ENCODE results near the gene SSR1.

Gene SSR1

DNA sequence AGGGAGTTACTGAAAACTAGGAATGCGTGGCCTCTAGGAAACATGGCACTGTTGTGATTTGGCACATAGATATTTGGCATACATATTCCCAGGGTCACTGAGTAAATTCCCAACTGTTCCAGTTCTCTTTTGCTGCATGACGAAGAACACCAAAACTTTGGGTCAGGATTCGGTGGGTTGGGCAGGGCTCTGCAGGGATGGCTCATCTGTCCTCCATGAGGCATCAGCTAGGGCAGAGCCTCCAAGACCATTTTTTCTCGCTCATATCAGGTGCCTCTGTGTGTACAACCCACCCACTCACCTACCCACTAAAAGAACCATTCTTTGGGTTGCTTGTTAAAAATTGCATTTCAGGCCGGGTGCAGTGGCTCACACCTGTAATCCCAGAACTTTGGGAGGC is 57.1 kb downstream of the SSR1 start:
- DNase-seq: no peak

DNA sequence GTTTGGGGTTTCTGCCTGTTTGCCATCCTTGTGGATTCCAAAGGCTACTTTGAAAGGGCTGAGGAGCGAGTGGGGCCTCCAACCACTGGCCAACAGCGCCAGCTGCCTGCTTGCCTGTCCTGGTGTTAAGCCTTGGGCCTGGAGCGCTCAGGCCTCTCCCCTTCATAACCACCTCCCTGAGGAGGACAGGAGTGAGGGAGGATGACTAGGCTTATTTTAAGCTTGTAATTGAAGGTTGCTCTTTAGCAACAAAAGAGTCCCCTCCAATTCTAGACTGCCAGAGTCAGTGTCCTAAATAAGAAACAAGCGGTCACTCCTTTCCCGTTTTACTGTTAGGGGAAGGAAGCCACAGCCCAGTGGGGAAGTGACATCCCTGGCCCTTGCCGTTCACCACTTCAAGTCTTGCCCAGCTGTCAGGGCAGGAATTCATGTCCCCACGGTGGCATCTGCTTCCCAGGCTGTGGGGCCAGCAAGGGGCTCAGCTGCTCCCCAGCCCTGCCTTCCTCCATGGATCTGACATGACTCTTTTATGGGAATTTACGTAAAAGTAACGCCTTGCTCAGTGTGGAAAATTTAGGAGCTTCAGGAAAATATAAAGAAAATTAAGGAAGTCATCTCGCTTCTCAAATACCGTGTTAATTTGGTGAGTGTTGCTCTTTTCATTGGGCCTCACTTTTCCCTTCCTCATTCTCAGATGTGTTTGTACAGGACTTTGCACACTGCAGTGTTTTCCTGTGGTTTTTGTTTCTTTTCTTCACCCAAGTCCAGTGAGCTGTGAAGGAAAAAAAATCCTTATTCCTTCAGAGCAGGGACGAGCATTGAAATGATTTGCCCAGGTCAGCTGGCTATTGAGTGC is 57.8 kb downstream of the SSR1 start:
- no peak for DNase-seq

GRCh38 chr6:7252390-7252789 is 60.6 kb downstream of the SSR1 start:
- DNase-seq: no peak

GRCh38 chr6:7251646-7252260 is 61.2 kb downstream of the SSR1 start:
- no peak for DNase-seq

DNA sequence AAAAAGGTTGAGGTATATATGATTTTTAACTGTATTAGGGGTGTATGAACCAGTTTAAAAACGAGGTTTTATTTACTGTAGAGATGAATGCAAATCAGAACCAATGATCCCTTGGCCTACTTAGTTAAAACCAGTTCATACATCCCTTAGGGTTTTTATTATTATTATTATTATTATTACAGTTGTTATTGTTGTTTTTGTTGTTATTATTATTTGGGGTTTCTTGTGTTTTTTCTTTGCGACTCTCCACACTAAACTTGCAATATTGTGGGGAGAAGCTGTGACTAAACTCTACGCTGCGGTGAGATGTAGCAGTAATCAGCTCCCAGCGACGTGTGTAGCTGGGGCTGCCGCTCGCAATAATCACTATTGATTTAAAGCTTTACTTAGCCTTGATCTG is 62.2 kb downstream of the SSR1 start:
- no peak for DNase-seq

GRCh38 chr6:7249946-7250643 is 62.9 kb downstream of the SSR1 start:
- no peak for DNase-seq

- no peak for DNase-seq
Observed at GRCh38 chr6:7249391-7249790, 63.6 kb downstream of the SSR1 start.

DNA sequence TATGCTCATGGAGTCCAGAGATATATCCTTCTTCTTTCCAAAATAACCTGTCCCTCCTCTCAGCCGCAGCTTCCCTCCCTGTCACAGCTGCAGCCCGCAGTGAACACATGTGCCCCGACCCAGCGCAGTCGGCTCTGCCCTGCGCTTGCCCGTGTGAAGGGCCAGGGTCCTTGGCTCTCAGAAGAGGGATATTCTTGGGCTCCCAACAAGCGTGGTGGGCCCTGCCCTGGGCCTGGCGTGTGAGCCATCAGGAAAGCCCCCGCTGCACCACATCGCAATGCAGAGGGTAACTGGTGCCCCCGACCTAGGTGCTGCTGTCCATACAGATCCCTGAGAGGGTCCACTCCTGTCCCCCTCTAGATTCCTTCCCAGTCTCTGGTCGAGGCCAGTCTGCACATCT is 65.2 kb downstream of the SSR1 start:
- DNase-seq: no peak

- no peak for DNase-seq
Observed at GRCh38 chr6:7247179-7247456, 65.9 kb downstream of the SSR1 start.

DNA sequence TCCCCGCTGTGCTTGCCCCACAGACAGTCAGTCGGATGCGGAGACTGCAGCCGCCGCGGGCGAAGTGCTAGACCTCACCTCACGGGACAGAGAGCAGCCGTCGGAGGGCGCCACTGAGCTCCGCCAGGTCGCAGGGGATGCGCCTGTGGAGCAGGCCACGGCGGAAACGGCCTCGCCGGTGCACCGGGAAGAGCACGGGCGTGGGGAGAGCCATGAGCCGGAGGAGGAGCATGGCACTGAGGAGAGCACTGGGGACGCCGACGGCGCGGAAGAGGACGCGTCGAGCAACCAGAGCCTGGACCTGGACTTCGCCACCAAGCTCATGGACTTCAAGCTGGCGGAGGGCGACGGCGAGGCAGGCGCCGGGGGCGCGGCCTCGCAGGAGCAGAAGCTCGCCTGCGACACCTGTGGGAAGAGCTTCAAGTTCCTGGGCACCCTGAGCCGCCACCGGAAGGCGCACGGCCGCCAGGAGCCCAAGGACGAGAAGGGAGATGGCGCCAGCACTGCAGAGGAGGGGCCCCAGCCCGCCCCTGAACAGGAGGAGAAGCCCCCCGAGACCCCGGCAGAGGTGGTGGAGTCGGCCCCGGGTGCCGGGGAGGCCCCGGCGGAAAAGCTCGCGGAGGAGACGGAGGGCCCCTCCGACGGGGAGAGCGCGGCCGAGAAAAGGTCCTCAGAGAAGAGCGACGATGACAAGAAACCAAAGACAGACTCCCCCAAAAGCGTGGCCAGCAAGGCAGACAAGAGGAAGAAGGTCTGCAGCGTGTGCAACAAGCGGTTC is 66.4 kb downstream of the SSR1 start:
- no peak for DNase-seq

DNA sequence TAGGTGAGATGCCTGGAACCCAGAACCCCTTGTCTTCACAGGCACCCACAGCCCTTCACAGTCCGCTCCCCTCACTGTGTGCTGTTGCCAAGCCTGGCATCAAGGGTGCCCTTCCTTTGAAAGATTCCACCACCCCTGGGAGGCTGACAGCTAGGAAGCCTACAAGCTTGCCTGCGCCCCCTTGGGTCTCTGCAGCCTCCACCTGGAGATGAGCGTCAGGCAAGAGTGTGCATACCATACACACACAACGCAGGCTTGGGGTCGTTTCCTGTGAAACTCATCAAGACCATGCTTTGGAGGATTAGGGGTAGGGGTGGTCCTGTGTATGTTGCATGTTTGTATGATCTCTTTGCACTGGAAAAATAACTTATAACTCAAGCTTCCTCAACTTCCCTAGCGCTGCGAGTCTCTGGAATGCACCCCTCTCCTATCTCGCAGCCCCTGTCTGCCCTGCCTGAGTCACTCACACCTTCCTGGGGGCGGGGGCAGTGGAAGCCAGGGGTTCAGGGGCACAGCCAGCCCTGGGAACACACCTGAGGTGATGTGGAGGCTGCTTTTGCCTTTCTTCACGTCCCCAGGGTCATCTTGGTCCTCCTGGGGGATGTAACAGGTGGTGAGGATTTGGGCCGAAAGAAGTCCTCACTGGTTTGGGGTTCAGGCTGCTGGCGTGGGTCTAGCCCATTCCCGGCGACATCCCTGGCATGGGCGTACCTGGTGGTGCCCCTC is 67.2 kb downstream of the SSR1 start:
- DNase-seq: no peak

GRCh38 chr6:7243179-7243981 is 69.6 kb downstream of the SSR1 start:
- DNase-seq: peak; percentile 10 to 80 (median 36)

GRCh38 chr6:7242835-7243178 is 70.2 kb downstream of the SSR1 start:
- no peak for DNase-seq

GRCh38 chr6:7241709-7242645 is 71.0 kb downstream of the SSR1 start:
- no peak for DNase-seq

DNA sequence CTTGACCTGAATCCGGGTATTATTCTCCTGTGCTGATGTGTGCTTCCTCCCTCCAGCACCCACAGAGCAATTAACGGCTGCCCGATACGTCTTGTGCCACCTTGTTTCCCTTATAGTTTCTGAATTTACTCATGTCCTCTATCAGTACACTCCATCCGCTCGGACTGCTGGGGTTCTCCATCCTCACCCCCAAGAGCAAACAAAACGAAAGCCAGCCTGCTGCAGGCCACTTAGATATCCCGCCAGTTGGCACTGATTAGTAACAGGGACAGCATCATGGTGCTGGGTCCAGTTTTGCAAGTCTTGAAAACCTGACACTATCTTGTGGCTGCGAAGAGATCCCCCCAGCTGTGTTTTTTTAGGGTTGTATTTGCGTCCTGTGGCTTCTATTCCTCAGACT is 71.8 kb downstream of the SSR1 start:
- no peak for DNase-seq

GRCh38 chr6:7240351-7240750 is 72.6 kb downstream of the SSR1 start:
- no peak for DNase-seq

- DNase-seq: no peak
Observed at GRCh38 chr6:7239590-7239948, 73.4 kb downstream of the SSR1 start.

GRCh38 chr6:7238900-7239589 is 74.0 kb downstream of the SSR1 start:
- DNase-seq: peak; percentile 31 to 70 (median 64)

GRCh38 chr6:7238526-7238899 is 74.5 kb downstream of the SSR1 start:
- no peak for DNase-seq

DNA sequence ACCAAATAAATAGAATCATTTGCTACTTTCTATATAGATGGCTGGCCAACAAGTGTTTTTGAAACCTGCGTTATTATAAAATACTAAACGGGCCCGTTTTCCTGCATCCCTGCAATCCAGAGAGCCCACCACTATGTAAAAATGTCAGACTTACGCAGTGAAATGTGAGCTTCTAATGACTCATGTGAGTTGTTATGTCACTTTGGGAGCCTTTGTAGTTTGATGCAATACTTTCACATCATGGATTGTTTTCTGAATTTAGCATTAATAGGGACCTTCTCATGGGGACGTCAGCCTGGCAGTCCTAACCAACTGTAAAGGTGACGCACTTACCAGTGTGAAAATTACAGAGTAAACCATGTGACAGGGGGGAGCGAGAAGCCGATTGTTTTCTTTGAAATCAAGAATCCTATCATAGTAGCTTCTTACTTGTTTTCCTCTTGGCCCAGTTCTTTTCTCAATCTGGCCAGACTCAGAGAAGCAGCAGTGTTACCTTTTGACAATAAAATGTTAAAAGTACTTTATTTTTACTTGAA is 75.3 kb downstream of the SSR1 start:
- no peak for DNase-seq
